Frontal cortex (tissue), 4 donors: ENCODE data around the gene SELPLG. TPM values are rescaled to one million over a fixed set of nuclear protein-coding genes. Genes with fewer than 3 reads are reported as not detected.
A peak's percentile ranks its signal among the peaks of the same experiment; 100 is the strongest.
"Not testable (repeated sequence)": the region's sequence is repeated elsewhere in the genome, so short reads cannot be mapped to it uniquely, and the experiment has no call there.

ENCODE experiments used
- DNase-seq, 2 donors: peaks; one replicate each; pipeline ENCODE4 v3.0.0; 2012; ENCODE audit warnings: low spot score in 2 of 2
- FAIRE-seq: peaks from 2 replicates; lab custom pipeline; 2012; peaks lifted over from hg19 to GRCh38; lab: Jason Lieb, UNC
- total RNA-seq: library from RNA; depleted of rRNA; stranded (reverse); fragments of >200 nt; gene quantifications from one replicate; pipeline ENCODE4 v1.2.3, GENCODE V29; 2014
- donor health status: control.
- donor health status: control.
- donor health status: control.

SELPLG gene
- total RNA-seq, 1 donor from 2014 or later: 1.2 TPM

- DNase-seq (no peak), FAIRE-seq (no peak)
Measured at GRCh38 chr12:108641446-108642268, 8.0 kb upstream of the SELPLG start.

GRCh38 chr12:108640802-108641445 lies 7.2 kb upstream of the SELPLG start:
- no peak for FAIRE-seq
- no peak for DNase-seq

- FAIRE-seq (no peak), DNase-seq (no peak)
Measured at GRCh38 chr12:108638997-108639822, 5.5 kb upstream of the SELPLG start.

- FAIRE-seq: no peak
- DNase-seq: peak; percentile 52 to 66
Measured at GRCh38 chr12:108638141-108638827, 4.6 kb upstream of the SELPLG start.

- FAIRE-seq: no peak
- no peak for DNase-seq
Measured at GRCh38 chr12:108637222-108637971, 3.7 kb upstream of the SELPLG start.

- DNase-seq (no peak), FAIRE-seq (no peak)
Measured at GRCh38 chr12:108635997-108636808, 2.5 kb upstream of the SELPLG start.

GRCh38 chr12:108635201-108635996 lies 1.7 kb upstream of the SELPLG start:
- FAIRE-seq (no peak), DNase-seq (no peak)

- FAIRE-seq (no peak), DNase-seq (no peak)
Measured at GRCh38 chr12:108634341-108634751, 652 bp upstream of the SELPLG start.

GRCh38 chr12:108633081-108633533 lies 587 bp downstream of the SELPLG start:
- FAIRE-seq: no peak
- no peak for DNase-seq

- not testable (repeated sequence) for FAIRE-seq, DNase-seq
Measured at GRCh38 chr12:108631261-108631660, 2.4 kb downstream of the SELPLG start.

GRCh38 chr12:108630481-108631207 lies 3.0 kb downstream of the SELPLG start:
- FAIRE-seq: no peak
- DNase-seq: no peak

- FAIRE-seq (no peak), DNase-seq (no peak)
Measured at GRCh38 chr12:108629824-108630476, 3.7 kb downstream of the SELPLG start.

- no peak for FAIRE-seq
Measured at GRCh38 chr12:108629151-108629550, 4.5 kb downstream of the SELPLG start.

GRCh38 chr12:108627134-108627920 lies 6.4 kb downstream of the SELPLG start:
- DNase-seq (no peak), FAIRE-seq (no peak)

More at GRCh38 chr12:108629151-108629550, 4.5 kb downstream of the SELPLG start:
- DNase-seq: no peak

- DNase-seq (no peak), FAIRE-seq (no peak)
Measured at GRCh38 chr12:108625228-108625627, 8.5 kb downstream of the SELPLG start.

- DNase-seq: no peak
- FAIRE-seq: no peak
Measured at GRCh38 chr12:108623577-108623976, 10.1 kb downstream of the SELPLG start.
